Brain microvascular endothelial cell (primary cell): Measurements from ENCODE around the gene PEX3.

Source experiments
- DNase-seq: peaks from one replicate; pipeline ENCODE4 v3.0.0-alpha.2; 2020
- H3K27ac ChIP-seq: fragments of 250-450 bp; sonication (Bioruptor Pico); 2 replicates; pipeline ENCODE4 v1.5.1; 2020; ENCODE audit warnings: mild to moderate bottlenecking, moderate library complexity
- H3K27me3 ChIP-seq: fragments of 250-450 bp; sonication (Bioruptor Pico); replicated peaks from 2 replicates; pipeline ENCODE4 v1.5.1; 2020; ENCODE audit warnings: mild to moderate bottlenecking
- H3K36me3 ChIP-seq: fragments of 250-450 bp; sonication (Bioruptor Pico); replicated peaks from 2 replicates; pipeline ENCODE4 v1.5.1; 2020; ENCODE audit warnings: mild to moderate bottlenecking
- H3K4me3 ChIP-seq: 2 replicates; pipeline ENCODE4 v1.5.1; 2011; ENCODE audit warnings: low read depth, mild to moderate bottlenecking, control low read depth, low read length, moderate library complexity
- CTCF ChIP-seq: IDR thresholded peaks from 2 replicates; pipeline ENCODE4 v1.5.1; 2011; ENCODE audit warnings: low read depth, mild to moderate bottlenecking, moderate library complexity, low read length, control low read depth, inconsistent platforms; ENCODE audit errors: missing control alignments
- in situ Hi-C: cut with HindIII; loops from 2 replicates; pipeline ENCODE4 v1.10.0; 2017; ENCODE audit warnings: low sequenced_read_pairs, low pct_ligation_motif_present

The PEX3 gene

DNA sequence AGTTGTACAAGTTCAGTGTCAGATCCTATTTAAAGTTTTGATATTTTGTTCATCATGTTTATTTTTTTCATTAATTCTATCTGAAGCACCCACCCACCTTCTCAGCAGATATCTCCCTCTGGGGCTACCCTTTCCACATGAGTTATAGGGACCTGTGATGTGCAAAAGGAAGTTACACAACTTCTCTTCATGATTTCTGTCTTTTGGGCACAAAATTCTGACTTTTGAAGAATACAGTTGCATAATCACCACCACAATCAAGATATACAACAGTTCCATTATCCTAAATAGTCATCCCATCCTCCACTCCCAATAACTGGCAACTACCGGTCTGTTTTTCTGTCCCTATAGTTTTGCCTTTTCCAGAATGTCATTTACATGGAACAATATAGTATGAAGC is 74.8 kb downstream of the PEX3 start:
- no peak for TF ChIP-seq CTCF
- in situ Hi-C loops, result no loop called here
- H3K4me3 ChIP-seq, result no peak overlapping the region

GRCh38 chr6:143527677-143528076 is 77.1 kb downstream of the PEX3 start:
- no peak overlapping the region for H3K4me3 ChIP-seq
- H3K27me3 ChIP-seq, result no peaks in the 10 kb centered on the region
- DNase-seq, result no peak
- no peak overlapping the region for H3K27ac ChIP-seq
- no peaks in the 10 kb centered on the region for H3K36me3 ChIP-seq
- in situ Hi-C loops, result no loop called here
- TF ChIP-seq CTCF, result no peak

More for the DNA sequence above, 74.8 kb downstream of the PEX3 start:
- no peaks in the 10 kb centered on the region for H3K27me3 ChIP-seq
- no peaks in the 10 kb centered on the region for H3K36me3 ChIP-seq
- H3K27ac ChIP-seq, result no peak overlapping the region
- DNase-seq, result no peak

GRCh38 chr6:143528164-143528811 is 77.7 kb downstream of the PEX3 start:
- H3K27me3 ChIP-seq, result no peaks in the 10 kb centered on the region
- H3K4me3 ChIP-seq, result no peak overlapping the region
- no peak overlapping the region for H3K27ac ChIP-seq
- in situ Hi-C loops, result no loop called here
- no peak for TF ChIP-seq CTCF
- no peak for DNase-seq
- H3K36me3 ChIP-seq, result no peaks in the 10 kb centered on the region

GRCh38 chr6:143529095-143529494 is 78.5 kb downstream of the PEX3 start:
- H3K36me3 ChIP-seq, result no peaks in the 10 kb centered on the region
- no peaks in the 10 kb centered on the region for H3K27me3 ChIP-seq
- no peak overlapping the region for H3K4me3 ChIP-seq
- TF ChIP-seq CTCF, result peak; percentile 34
- in situ Hi-C loops, result no loop called here
- DNase-seq, result no peak
- H3K27ac ChIP-seq, result no peak overlapping the region

GRCh38 chr6:143531720-143532499 is 81.3 kb downstream of the PEX3 start:
- Histone ChIP-seq H3K4me3 (no peak overlapping the region), H3K27ac (no peak overlapping the region), H3K36me3 (no peaks in the 10 kb centered on the region), H3K27me3 (no peaks in the 10 kb centered on the region)
- in situ Hi-C loops, result no loop called here
- TF ChIP-seq CTCF, result no peak
- DNase-seq, result no peak
